Measurements from ENCODE around the gene HBA2. TPM values are rescaled to one million over a fixed set of nuclear protein-coding genes. Genes with fewer than 3 reads are reported as not detected.
"Not testable (repeated sequence)": the region's sequence is repeated elsewhere in the genome, so short reads cannot be mapped to it uniquely, and the experiment has no call there.

HBA2 gene
- total RNA-seq, result 803 TPM

DNA sequence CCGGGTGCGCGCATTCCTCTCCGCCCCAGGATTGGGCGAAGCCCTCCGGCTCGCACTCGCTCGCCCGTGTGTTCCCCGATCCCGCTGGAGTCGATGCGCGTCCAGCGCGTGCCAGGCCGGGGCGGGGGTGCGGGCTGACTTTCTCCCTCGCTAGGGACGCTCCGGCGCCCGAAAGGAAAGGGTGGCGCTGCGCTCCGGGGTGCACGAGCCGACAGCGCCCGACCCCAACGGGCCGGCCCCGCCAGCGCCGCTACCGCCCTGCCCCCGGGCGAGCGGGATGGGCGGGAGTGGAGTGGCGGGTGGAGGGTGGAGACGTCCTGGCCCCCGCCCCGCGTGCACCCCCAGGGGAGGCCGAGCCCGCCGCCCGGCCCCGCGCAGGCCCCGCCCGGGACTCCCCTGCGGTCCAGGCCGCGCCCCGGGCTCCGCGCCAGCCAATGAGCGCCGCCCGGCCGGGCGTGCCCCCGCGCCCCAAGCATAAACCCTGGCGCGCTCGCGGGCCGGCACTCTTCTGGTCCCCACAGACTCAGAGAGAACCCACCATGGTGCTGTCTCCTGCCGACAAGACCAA, at the start of gene HBA2:
Gene HBA2 (plus strand): TSS at position 503 of the 568 bp plus-strand sequence. CDS start 37 bp downstream, at position 540.
- DNase-seq, result not testable (repeated sequence)

DNA sequence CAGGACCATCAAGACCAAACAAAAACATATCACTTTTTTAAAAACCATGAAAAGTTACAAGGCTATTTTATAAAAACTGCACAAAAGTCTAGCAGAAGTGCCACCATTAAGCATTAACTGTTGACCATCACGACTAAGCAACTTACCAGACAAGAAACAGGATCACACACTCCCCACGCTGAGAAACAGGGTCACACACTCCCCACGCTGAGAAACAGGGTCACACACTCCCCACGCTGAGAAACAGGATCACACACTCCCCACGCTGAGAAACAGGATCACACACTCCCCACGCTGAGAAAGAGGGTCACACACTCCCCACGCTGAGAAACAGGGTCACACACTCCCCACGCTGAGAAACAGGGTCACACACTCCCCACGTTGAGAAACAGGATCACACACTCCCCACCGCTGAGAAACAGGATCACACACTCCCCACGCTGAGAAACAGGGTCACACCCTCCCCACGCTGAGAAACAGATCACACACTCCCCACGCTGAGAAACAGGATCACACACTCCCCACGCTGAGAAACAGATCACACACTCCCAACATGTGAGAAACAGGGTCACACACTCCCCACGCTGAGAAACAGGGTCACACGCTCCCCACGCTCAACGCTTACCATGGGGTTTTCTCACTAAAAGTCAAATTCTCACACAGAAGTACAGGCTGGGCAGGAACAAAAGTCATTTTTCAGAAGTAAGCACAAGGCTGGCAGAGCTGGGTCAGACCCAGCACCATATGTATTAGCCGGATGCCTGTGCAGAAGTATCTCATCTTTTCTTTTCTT, 48.9 kb upstream of the HBA2 start:
- DNase-seq, result not testable (repeated sequence)

DNA sequence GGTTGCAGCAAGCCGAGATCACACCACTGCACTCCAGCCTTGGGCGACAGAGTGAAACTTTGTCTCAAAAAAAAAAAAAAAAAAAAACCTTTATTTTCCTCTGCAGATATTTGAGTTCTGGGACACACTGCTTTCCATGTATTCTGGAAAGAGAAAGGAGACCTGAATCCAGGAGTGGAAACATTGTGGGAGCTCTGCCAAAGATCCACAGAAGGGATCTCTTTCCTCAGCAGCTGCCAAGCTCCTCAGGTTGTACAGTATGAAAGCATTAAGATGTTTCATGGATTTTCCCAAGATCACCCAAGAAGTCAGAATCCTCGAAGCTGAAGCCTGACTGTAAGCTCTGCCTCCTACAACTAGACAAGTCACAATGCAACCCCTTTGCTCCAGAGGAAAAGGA, 47.7 kb upstream of the HBA2 start:
- peak; percentile 59 for DNase-seq

DNA sequence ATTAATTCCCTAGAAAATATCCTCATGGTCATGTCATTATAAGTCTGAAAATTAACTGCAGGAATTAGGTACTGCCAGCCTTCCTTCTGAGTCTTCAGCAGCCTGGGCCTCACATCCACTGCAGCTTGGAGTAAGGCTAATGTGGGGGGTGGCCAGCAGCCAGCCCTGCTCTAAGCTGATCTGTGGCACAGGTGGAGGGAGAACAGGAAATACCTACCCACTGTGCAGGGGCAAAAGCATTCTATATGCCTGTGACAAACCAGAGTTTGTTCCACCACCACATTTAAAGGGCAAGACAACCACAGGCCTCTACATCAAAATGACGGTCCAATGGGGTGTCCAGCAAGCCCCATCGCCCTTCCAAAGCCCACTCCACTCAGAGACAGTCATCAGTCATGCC, 43.6 kb upstream of the HBA2 start:
- DNase-seq, result no peak

DNA sequence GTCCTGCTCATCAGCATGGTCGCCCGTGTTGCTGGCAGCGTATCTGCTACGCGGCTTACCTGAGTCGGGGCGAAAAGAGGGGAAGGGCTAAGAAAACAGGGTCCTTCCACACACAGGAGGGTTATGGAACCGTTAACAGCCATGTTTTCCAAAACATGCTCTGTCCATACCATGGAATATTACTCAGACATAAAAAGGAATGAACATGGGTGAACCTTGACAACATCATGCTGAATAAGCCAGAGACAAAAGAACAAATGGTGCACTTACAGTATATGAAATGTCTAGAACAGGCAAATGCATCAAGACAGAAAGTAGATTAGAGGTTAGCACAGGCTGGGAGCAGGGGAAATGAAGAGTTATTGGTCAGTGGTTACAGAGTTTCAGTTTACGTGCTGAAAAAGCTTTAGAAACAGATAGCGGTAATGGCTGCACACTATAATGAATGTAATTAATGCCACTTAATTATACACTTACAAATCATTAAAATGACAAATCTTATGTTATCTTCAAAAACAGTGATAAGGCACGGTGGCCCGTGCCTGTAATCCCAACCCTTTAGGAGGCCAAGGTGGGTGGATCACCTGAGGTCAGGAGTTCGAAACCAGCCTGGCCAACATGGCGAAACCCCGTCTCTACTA, 42.0 kb upstream of the HBA2 start:
- DNase-seq, result no peak

DNA sequence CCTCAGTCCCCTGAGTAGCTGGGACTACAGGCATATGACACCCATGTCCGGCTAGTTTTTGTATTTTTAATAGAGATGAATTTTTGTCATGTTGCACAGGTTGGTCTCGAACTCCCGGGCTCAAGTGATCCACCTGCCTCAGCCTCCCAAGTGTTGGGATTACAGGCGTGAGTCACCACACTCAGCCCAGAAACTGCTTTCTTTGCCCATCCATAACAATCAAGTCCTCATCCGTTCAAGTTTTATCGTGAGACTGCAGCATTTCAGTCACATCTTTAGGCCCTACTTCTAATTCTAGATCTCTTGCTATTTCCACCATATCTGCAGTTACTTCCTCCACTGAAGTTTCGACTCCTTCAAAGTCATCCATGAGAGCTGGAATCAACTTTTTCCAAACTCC, 40.6 kb upstream of the HBA2 start:
- DNase-seq, result no peak

DNA sequence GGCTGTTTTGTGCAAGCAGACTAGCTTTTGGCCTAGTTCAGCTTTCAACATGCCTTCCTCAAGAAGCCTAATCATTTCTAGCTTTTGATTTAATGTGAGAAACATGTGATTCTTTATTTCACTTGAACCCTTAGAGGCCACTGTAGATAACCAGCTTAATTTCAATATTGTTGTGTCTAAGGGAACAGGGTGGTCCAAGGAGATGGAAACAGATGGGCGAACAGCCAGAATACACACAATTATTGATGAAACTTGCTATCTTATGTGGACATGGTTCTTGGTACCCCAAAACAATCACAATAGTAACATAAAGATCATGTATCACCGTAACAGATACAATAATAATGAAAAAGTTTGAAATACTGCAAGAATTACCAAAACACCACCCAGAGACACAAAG, 39.0 kb upstream of the HBA2 start:
- DNase-seq, result no peak

DNA sequence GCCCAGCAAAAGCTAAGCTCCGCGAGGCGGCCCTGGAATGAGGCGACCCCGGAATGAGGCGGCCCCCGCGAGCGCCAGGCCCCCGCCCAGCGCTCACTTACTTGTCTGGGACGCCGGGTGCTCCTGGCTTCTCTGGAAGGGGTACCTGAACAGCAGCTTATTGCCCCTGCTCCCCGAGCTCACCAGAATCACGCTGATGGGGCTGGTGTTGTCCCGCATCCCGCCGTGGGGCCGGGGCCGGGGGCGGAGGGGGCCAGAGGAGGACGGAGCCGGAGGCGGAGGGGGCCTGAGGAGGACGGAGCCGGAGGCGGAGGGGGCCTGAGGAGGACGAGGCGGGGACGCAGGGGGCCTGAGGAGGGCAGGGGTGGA, 34.6 kb upstream of the HBA2 start:
- DNase-seq, result peak; percentile 54

DNA sequence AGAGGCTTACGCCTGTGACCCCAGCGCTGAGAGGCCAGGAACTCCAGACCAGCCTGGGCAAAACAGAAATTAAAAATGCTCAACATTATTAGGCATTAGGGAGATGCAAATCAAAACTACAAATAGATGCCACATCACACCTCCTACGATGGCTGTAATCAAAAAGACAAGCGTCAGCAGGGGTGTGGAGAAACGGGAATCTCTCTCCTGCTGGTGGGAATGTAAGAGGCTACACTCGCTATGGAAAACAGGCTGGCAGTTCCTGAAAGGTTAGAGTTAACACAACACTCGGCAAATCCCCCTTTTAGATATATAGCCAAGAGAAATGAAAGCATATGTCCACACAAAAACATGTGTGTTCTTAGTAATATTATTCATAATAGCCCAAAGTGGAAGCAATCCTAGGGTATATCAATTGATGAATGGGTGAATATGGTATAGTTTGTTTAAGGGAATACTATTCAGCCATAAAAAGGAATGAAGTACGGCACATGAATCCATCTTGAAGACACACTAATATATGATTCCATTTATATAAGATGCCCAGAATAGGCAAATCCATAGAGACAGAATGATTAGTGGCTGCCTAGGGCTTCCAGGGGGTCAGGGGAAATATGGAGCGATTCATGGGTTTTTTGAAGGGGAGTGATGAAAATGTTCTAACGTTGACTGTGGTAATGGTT, 32.4 kb upstream of the HBA2 start:
- DNase-seq, result no peak

DNA sequence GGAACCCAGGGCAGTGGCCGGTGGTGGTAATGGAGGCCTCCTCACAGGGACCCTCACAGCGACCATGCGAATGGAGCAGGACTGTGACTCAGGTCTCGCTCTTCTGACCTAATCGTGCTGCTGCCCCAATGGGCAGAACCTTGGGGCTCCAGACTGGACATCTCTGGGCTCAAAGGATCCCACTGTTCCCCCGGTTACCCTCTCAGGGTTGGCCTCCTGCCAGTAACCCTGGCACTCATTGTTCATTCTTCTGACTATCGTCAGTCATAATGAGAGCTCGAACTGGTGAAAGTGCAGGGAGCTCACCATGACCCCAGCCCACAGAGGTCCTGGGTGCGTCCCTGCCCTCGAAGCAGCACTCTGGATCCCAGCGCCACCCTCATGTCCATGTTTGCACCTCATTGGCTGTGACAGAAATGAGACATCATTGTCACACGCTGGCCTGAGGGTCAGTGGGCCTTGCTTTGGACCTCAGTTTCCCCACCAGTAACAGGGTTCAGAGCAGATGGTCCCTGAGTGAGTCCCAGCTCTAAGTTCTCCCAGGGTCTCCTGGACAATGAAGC, 30.2 kb upstream of the HBA2 start:
- no peak for DNase-seq

DNA sequence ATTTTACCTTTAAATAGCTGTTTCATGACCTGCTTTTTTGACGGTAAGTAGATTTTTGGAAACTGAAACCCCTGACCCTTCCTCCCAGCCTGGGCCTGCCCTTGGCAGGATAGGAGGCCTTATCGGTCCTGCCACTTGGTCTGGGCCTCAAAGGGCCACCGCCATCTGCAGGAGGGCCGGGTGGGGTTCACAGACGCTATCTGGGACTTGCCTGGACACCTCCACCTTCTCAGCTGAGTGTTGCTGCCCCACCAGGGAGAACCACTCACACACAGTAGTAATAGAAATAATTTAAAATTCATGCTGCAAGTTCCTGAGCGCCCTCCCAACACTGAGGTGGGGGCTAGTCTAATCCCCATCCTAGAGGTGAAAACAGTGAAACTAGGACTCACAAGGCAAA, 29.6 kb upstream of the HBA2 start:
- peak; percentile 17 for DNase-seq

DNA sequence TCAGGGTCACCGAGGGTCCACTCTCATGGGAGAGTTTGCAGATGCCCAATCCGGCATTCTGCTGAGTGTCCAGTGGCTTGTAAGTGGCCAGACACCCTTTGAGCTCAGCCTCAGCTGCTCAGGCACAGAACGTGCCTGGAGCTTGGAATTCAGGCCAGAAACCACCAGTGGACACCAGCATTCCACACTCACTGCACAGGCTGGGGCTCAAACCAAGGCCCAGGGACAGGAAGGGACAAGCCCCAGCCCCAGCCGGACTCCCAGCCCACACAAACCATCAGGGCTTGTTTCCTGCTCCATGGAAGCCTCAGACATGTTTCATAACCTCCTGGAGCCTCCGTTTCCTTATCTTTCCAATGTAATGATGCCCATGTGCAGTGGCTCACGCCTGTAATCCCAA, 29.2 kb upstream of the HBA2 start:
- no peak for DNase-seq

DNA sequence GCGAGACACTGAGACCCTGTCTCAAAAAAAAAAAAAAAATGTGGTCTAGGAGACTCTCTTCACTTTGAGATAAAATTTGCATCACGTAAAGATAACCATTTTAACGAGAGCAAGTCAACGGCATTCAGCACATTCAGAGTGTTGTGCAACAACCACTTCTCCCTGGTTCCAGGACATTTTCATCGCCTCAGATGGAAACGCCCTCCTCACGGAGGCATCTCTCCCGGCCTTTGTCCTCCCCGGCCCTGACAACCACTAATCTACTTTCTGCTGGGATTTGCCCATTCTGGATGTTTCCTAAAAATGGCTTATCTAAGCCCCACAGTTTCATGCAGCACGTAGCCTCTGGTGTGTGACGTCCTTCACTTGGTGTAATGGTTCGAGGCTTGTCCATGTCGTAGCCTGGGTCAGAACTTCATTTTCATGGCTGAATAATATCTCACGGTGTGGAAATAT, 27.9 kb upstream of the HBA2 start:
- DNase-seq, result no peak

DNA sequence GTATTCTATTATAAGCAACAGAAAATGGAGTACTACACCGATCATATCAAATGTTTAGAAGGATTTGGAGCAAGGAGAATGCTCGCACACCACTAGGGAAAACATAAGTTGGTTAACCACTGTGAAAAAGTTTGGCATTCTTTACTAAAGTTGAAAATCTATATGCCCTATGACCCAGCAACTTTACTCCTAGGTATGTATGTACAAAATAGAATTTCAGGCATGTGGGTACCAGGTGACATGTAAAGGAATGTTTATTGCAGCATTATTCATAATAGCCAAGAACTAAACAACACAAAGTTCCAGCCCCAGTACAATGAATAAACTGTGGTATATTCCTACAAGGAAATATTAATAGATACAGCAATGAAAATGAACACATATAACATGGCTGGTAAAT, 26.0 kb upstream of the HBA2 start:
- no peak for DNase-seq

DNA sequence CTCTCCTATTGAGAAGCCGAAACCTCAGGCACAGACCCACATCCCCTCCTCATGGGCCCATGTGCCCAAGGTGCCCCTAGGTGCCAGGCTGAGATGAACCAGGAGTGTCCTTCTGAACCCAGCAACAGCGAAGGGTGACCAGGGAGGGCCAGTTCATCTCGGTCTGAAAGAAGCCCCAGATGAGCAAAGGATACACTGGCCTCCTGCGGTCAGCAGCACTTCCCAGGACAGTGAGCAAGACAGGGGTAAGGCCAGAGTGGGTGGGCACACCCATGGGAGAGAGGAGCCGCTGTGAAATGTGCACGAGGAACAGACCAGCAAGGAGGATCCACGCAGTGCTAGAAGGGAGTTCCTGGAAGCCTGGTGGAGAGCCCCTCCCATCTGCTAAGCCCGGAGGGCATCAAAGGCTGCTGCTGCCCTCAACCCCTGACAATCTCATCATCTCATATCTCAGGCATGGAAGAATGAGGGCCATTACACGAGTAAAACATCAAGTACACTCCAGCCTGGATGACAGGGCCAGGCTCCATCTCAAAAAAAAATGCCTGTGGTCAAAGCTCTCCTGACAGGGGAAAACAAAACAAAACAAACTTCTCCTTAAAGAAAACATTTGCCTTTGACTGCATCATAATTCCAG, 23.5 kb upstream of the HBA2 start:
- DNase-seq, result no peak

DNA sequence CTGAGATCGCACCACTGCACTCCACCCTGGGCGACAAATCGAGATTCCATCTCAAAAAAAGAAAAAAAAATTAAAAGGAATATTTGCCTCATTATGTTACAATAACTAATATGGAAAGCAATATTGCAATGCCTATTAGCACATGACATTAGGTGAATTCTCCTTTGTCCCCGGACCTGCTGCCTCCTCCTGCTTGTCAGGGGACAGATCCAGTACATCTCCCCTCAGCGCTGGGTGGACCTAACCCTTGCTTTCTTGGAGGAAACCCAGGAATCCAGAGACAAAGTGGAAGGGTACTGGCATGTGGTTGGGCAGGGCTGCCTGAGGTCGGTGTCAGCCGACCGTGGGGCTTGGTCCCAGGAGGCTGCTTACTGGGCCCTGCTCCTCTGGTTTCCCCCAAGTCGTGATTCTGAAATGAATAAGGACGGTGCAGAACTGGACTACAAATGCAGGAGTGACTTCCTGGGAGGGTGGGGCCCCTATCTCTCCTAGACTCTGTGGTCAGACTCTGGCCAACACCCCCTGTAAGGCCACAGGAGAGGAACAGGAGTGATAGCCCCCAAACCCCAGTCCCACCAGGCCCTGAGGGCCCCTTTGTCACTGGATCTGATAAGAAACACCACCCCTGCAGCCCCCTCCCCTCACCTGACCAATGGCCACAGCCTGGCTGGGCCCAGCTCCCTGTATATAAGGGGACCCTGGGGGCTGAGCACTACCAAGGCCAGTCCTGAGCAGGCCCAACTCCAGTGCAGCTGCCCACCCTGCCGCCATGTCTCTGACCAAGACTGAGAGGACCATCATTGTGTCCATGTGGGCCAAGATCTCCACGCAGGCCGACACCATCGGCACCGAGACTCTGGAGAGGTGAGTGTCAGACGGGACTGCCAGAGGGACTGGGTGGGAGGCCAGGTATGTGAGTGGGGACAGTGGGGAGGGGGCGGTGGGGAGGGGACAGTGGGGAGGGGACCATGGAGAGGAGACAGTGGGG, 20.2 kb upstream of the HBA2 start, which contains the start of gene HBZ:
Gene HBZ (plus strand): TSS at position 504 of the 988 bp plus-strand sequence. CDS start 266 bp downstream, at position 770.
- no peak for DNase-seq

DNA sequence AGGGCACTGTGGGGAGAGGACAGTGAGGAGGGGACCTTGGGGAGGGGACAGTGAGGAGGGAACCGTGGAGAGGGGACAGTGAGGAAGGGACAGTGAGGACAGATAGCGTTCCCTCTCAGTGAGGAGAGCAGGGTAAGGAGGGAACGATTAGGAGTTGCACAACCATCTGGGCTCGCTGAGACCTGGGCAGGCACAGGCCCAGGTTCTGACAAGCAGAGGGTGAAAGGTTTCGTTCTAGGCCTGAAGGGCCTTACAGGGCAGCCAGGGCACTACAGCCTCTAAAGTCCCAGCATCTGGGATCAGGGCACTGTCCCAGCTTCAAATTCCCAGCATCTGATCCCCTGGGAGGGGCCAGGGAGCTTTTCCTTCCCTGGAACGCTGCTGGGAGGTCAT, 19.6 kb upstream of the HBA2 start:
- not testable (repeated sequence) for DNase-seq

DNA sequence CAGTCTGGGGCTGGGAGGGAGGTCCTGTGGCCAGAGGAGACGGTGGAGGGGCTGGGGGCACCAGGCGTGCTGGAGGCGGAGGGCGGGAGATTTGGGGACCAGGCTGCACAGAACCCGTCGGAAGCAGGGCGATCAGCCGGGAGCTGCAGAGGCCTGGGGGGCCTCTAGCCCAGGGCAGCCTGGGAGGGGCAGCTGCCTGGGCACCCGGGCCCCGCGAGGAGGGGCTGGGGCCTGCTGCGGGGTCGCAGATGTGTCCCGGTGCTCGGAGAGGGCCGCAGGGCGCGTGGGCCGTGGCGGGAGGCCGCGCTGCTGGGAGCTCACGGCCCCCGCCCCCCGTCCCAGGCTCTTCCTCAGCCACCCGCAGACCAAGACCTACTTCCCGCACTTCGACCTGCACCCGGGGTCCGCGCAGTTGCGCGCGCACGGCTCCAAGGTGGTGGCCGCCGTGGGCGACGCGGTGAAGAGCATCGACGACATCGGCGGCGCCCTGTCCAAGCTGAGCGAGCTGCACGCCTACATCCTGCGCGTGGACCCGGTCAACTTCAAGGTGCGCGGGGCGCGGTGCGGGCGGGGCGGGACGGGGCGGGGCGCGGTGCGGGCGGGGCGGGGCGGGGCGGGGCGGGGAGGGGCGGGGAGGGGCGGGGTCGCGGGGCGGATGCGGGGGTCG, 19.0 kb upstream of the HBA2 start:
- not testable (repeated sequence) for DNase-seq

DNA sequence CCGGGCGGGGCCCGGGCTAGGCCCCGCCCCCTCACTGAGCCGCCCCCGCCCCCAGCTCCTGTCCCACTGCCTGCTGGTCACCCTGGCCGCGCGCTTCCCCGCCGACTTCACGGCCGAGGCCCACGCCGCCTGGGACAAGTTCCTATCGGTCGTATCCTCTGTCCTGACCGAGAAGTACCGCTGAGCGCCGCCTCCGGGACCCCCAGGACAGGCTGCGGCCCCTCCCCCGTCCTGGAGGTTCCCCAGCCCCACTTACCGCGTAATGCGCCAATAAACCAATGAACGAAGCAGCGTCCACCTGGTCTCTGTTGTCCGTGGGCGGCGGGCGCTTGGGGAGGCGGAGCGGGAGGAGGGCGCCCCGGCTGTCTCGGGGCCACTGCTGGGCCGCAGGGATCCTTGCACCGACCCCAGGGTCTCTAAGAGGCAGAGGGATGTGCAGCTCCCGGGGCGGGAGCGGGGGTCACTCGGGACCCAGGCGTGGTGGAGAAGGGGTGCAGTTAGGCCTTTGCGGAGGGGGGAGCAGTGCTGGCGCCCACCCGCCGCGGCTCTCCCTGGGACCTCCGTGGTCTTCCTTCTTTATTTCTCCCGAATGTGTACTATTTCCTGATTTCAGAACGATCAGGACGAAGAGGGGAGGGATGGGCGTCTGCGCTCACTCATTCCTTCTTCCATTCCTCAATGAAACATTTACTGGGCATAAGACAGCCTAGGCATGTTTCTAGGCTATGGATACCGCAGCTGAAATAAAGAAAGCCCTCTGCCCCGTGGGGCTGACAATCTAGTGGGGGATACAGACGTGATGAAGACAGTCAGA, 18.3 kb upstream of the HBA2 start:
- DNase-seq, result peak; percentile 77

Measured in tongue (tissue), 2 donors.